Measurements from ENCODE around the gene PCBP3. TPM values are rescaled to one million over a fixed set of nuclear protein-coding genes. Genes with fewer than 3 reads are reported as not detected.

Gene PCBP3
- total and polyA plus RNA-seq, 4 donors, result 0.36 to 1.6 (median 0.42) TPM

DNA sequence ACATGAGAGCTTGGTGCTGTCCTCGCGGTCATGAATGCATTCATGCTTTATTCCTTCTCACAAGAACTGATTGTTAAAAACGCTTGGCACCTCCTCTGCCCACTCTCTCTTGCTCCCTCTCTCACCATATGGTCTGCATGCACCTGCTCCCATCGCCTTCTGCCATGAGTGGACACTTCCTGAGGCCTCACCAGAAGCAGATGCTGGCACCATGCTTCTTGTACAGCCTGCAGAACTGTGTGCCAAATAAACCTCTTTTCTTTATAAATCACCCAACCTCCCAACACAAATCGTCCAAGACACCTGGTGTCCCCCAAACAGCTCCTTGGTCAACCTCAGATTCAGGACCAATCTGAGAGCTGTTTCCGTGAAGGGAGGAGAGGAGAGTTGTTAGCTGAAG is 43.3 kb upstream of the PCBP3 start (continued):
- TF ChIP-seq, protein P1, sequence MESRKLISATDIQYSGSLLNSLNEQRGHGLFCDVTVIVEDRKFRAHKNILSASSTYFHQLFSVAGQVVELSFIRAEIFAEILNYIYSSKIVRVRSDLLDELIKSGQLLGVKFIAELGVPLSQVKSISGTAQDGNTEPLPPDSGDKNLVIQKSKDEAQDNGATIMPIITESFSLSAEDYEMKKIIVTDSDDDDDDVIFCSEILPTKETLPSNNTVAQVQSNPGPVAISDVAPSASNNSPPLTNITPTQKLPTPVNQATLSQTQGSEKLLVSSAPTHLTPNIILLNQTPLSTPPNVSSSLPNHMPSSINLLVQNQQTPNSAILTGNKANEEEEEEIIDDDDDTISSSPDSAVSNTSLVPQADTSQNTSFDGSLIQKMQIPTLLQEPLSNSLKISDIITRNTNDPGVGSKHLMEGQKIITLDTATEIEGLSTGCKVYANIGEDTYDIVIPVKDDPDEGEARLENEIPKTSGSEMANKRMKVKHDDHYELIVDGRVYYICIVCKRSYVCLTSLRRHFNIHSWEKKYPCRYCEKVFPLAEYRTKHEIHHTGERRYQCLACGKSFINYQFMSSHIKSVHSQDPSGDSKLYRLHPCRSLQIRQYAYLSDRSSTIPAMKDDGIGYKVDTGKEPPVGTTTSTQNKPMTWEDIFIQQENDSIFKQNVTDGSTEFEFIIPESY (IDR thresholded peaks at IDR 0.05), result no peak
- no peak for TF ChIP-seq FOXA1 (IDR thresholded peaks at IDR 0.05)
- no peak for TF ChIP-seq HNF4G (IDR thresholded peaks at IDR 0.05)
- TF ChIP-seq, protein P2, sequence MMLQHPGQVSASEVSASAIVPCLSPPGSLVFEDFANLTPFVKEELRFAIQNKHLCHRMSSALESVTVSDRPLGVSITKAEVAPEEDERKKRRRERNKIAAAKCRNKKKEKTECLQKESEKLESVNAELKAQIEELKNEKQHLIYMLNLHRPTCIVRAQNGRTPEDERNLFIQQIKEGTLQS (IDR thresholded peaks at IDR 0.05), result no peak

DNA sequence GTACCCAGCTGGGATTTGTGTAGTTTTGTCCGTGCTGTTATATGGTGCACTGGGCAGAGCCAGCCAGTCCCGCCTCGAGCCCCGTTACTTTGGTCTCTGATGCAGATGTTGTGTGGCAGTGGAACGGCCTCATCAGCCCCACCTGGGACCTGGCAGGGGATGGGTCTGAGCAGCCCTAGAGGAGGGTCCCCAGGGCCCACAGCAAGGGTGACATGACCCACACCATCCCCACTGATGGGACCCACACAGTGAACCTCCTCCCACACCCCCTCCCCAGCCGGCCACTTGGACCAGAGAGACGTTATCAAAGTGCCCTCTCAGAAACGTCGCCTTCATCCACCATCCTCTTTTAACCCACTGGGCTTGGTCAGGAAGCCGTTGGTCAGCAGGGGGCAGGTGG is 42.0 kb upstream of the PCBP3 start:
- H3K4me3 ChIP-seq (ENCODE audit: low read depth in 1 of 3, low read length in 3 of 3), result no peak overlapping the region
- WGBS, result 79% methylated on average over 10 of the region's 10 CpGs
- peaks cover 0 to 10% (median 1%) of the 10 kb centered on the region in 4 donors for H3K9me3 ChIP-seq (ENCODE audit: control insufficient read depth in 4 of 4, low read length in 3 of 4)
- no peak for DNase-seq (ENCODE audit: low spot score)
- no peak overlapping the region for H3K9ac ChIP-seq (ENCODE audit: low read depth in 1 of 2, low read length in 2 of 2)
- no peaks in the 10 kb centered on the region for H3K36me3 ChIP-seq (ENCODE audit: control insufficient read depth in 4 of 4, insufficient read depth in 3 of 4, low read depth in 1 of 4, low read length in 3 of 4)
- H3K4me1 ChIP-seq (ENCODE audit: control insufficient read depth in 4 of 4, insufficient read depth in 4 of 4, low read length in 3 of 4), result peaks cover 0 to 2% (median 0%) of the 10 kb centered on the region in 4 donors
- no peak for TF ChIP-seq HNF4A (conservative IDR thresholded peaks at IDR 0.05)
- no peak for TF ChIP-seq TAF1 (conservative IDR thresholded peaks at IDR 0.05)
- TF ChIP-seq RAD21 (IDR thresholded peaks at IDR 0.05), result no peak
- no peak for TF ChIP-seq RXRA (IDR thresholded peaks at IDR 0.05)
- TF ChIP-seq, protein P3, sequence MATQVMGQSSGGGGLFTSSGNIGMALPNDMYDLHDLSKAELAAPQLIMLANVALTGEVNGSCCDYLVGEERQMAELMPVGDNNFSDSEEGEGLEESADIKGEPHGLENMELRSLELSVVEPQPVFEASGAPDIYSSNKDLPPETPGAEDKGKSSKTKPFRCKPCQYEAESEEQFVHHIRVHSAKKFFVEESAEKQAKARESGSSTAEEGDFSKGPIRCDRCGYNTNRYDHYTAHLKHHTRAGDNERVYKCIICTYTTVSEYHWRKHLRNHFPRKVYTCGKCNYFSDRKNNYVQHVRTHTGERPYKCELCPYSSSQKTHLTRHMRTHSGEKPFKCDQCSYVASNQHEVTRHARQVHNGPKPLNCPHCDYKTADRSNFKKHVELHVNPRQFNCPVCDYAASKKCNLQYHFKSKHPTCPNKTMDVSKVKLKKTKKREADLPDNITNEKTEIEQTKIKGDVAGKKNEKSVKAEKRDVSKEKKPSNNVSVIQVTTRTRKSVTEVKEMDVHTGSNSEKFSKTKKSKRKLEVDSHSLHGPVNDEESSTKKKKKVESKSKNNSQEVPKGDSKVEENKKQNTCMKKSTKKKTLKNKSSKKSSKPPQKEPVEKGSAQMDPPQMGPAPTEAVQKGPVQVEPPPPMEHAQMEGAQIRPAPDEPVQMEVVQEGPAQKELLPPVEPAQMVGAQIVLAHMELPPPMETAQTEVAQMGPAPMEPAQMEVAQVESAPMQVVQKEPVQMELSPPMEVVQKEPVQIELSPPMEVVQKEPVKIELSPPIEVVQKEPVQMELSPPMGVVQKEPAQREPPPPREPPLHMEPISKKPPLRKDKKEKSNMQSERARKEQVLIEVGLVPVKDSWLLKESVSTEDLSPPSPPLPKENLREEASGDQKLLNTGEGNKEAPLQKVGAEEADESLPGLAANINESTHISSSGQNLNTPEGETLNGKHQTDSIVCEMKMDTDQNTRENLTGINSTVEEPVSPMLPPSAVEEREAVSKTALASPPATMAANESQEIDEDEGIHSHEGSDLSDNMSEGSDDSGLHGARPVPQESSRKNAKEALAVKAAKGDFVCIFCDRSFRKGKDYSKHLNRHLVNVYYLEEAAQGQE (IDR thresholded peaks at IDR 0.05), result no peak
- TF ChIP-seq FOXA1 (IDR thresholded peaks at IDR 0.05), result no peak
- TF ChIP-seq, protein P4, sequence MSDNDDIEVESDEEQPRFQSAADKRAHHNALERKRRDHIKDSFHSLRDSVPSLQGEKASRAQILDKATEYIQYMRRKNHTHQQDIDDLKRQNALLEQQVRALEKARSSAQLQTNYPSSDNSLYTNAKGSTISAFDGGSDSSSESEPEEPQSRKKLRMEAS (IDR thresholded peaks at IDR 0.05), result no peak
- no peak for TF ChIP-seq NR2F2 (IDR thresholded peaks at IDR 0.05)
- TF ChIP-seq FOXA2 (IDR thresholded peaks at IDR 0.05), result no peak
- TF ChIP-seq, protein P5, sequence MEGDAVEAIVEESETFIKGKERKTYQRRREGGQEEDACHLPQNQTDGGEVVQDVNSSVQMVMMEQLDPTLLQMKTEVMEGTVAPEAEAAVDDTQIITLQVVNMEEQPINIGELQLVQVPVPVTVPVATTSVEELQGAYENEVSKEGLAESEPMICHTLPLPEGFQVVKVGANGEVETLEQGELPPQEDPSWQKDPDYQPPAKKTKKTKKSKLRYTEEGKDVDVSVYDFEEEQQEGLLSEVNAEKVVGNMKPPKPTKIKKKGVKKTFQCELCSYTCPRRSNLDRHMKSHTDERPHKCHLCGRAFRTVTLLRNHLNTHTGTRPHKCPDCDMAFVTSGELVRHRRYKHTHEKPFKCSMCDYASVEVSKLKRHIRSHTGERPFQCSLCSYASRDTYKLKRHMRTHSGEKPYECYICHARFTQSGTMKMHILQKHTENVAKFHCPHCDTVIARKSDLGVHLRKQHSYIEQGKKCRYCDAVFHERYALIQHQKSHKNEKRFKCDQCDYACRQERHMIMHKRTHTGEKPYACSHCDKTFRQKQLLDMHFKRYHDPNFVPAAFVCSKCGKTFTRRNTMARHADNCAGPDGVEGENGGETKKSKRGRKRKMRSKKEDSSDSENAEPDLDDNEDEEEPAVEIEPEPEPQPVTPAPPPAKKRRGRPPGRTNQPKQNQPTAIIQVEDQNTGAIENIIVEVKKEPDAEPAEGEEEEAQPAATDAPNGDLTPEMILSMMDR (IDR thresholded peaks at IDR 0.05; ENCODE audit: low read depth, low read length, missing input control), result no peak
- no peak for TF ChIP-seq YY1 (IDR thresholded peaks at IDR 0.05)
- no peak for TF ChIP-seq SP1 (IDR thresholded peaks at IDR 0.05)
- no peaks in the 10 kb centered on the region for H3K27me3 ChIP-seq (ENCODE audit: control insufficient read depth in 4 of 4, insufficient read depth in 4 of 4, low read length in 3 of 4)
- no peak overlapping the region for H3K27ac ChIP-seq (ENCODE audit: low read depth in 1 of 2, low read length in 2 of 2)
